GM12878 (cell line): ENCODE measurements around the gene FOXJ1. TPM values are rescaled to one million over a fixed set of nuclear protein-coding genes. Genes with fewer than 3 reads are reported as not detected.

Experiments used
- ATAC-seq: fragments of 200-7000 bp; cut with Tn5 transposase; 3 replicates; pipeline ENCODE4 v1.9.1; 2020; ENCODE audit warnings: mild to moderate bottlenecking, moderate library complexity
- BruUV-seq: library from RNA; stranded (reverse); fragments of 400-500 nt; replicated peaks from 2 replicates; lab custom pipeline; 2021; lab: Mats Ljungman, UMichigan
- CTCF ChIA-PET: fragments of 300-600 bp; sonication (Branson Sonifier 250); formaldehyde crosslinking; extraction: SDS; loops from one replicate; lab custom pipeline; 2021; ENCODE audit warnings: inconsistent platforms; lab: Yijun Ruan, JAX
- POLR2A ChIA-PET: fragments of 350-600 bp; formaldehyde crosslinking; extraction: SDS; loops from one replicate; lab custom pipeline; 2021; ENCODE audit warnings: inconsistent platforms; lab: Charles Lee
- RAD21 ChIA-PET: fragments of 300-600 bp; sonication (Branson Sonifier 250); formaldehyde crosslinking; loops from one replicate; lab custom pipeline; 2023; ENCODE audit warnings: antibody characterized with exemption; ENCODE audit not compliant: unreplicated experiment; lab: Charles Lee
- SMC1A ChIA-PET: fragments of 300-600 bp; sonication (Branson Sonifier 250); formaldehyde crosslinking; loops from one replicate; lab custom pipeline; 2023; ENCODE audit not compliant: unreplicated experiment, uncharacterized antibody; lab: Charles Lee
- DNase-seq: peaks from one replicate; pipeline ENCODE4 v3.0.0-alpha.2; 2011; ENCODE audit warnings: low read depth, low spot score
- FAIRE-seq: peaks from 3 replicates; lab custom pipeline; 2011; peaks lifted over from hg19 to GRCh38; lab: Jason Lieb, UNC
- H2AFZ ChIP-seq: 2 replicates; pipeline ENCODE4 v1.6.0; 2011; ENCODE audit warnings: low read depth, low read length, control low read depth; ENCODE audit not compliant: control insufficient read depth
- H3K27ac ChIP-seq: 2 replicates; pipeline ENCODE4 v1.5.1; 2011; ENCODE audit warnings: control low read depth; ENCODE audit not compliant: control insufficient read depth, insufficient read depth
- H3K27me3 ChIP-seq, 2 experiments: replicated peaks in 1 of 2; 2 replicates each; pipeline versions ENCODE4 v1.6.0 to v1.6.1; 2011; ENCODE audit warnings: low read length in 1 of 2; ENCODE audit not compliant: control insufficient read depth in 2 of 2, insufficient read depth in 2 of 2
- H3K36me3 ChIP-seq, 2 experiments: 2 replicates each; pipeline ENCODE4 v1.5.1; 2011; ENCODE audit warnings: low read length in 1 of 2; ENCODE audit not compliant: control insufficient read depth in 2 of 2, insufficient read depth in 2 of 2
- H3K4me1 ChIP-seq: 2 replicates; pipeline ENCODE4 v1.6.1; 2011; ENCODE audit warnings: mild to moderate bottlenecking, low read length, moderate library complexity, mixed read lengths; ENCODE audit not compliant: control insufficient read depth, insufficient read depth
- H3K4me2 ChIP-seq: 2 replicates; pipeline ENCODE4 v1.6.0; 2011; ENCODE audit warnings: control low read depth; ENCODE audit not compliant: control insufficient read depth, insufficient read depth
- H3K4me3 ChIP-seq: fragments of 200-600 bp; sonication (generic); 2 replicates; pipeline ENCODE4 v1.5.1; 2016
- H3K79me2 ChIP-seq: 2 replicates; pipeline ENCODE4 v1.6.0; 2011; ENCODE audit warnings: low read length; ENCODE audit not compliant: control insufficient read depth, insufficient read depth
- H3K9ac ChIP-seq: 2 replicates; pipeline ENCODE4 v1.8.0; 2011; ENCODE audit warnings: low read length, control low read depth, mixed read lengths; ENCODE audit not compliant: control insufficient read depth, insufficient read depth
- H3K9me3 ChIP-seq: replicated peaks from 3 replicates; pipeline ENCODE4 v1.5.1; 2011; ENCODE audit warnings: mild to moderate bottlenecking, low read length; ENCODE audit not compliant: control insufficient read depth, insufficient read depth
- H4K20me1 ChIP-seq: 2 replicates; pipeline ENCODE4 v1.6.0; 2011; ENCODE audit not compliant: control insufficient read depth, insufficient read depth
- BHLHE40 ChIP-seq, 2 experiments: fragments of 450-650 bp in 1 of 2; IDR thresholded peaks; 2 replicates each; pipeline ENCODE4 v1.6.1; 2011 to 2017; ENCODE audit warnings: low read depth in 2 of 2, borderline replicate concordance in 1 of 2, improper control_type of control experiment in 1 of 2, low read length in 1 of 2, mild to moderate bottlenecking in 1 of 2
- BRCA1 ChIP-seq: IDR thresholded peaks from 2 replicates; pipeline ENCODE4 v1.6.1; 2011; ENCODE audit warnings: low read depth, low read length, improper control_type of control experiment
- CREB1 ChIP-seq: IDR thresholded peaks from 2 replicates; pipeline ENCODE4 v1.6.1; 2012; ENCODE audit warnings: low read depth, mild to moderate bottlenecking, inconsistent platforms
- MXI1 ChIP-seq: fragments of 150-350 bp; IDR thresholded peaks from 2 replicates; pipeline ENCODE4 v1.6.1; 2011; ENCODE audit warnings: low read depth, mild to moderate bottlenecking, inconsistent platforms, low read length, improper control_type of control experiment
- NFYA ChIP-seq: IDR thresholded peaks from 2 replicates; pipeline ENCODE4 v1.6.1; 2011; ENCODE audit warnings: low read depth, mild to moderate bottlenecking, low read length, improper control_type of control experiment, borderline replicate concordance
- PAX8 ChIP-seq: fragments of 450-650 bp; IDR thresholded peaks from 2 replicates; pipeline ENCODE4 v1.6.1; 2017; ENCODE audit warnings: mild to moderate bottlenecking, moderate library complexity
- POLR2AphosphoS2 ChIP-seq: IDR thresholded peaks from 2 replicates; pipeline ENCODE4 v1.6.1; 2011; ENCODE audit warnings: low read depth, mild to moderate bottlenecking, low read length, improper control_type of control experiment, moderate library complexity
- SMARCA5 ChIP-seq: fragments of 450-650 bp; IDR thresholded peaks from 2 replicates; pipeline ENCODE4 v1.6.1; 2017; ENCODE audit warnings: mild to moderate bottlenecking
- SRF ChIP-seq, 2 experiments: IDR thresholded peaks; 2 replicates each; pipeline ENCODE4 v1.6.1; 2011; ENCODE audit warnings: low read depth in 2 of 2, low read length in 2 of 2, mild to moderate bottlenecking in 1 of 2, moderate library complexity in 1 of 2
- ZNF24 ChIP-seq: fragments of 450-650 bp; IDR thresholded peaks from 2 replicates; pipeline ENCODE4 v1.6.1; 2017; ENCODE audit warnings: antibody characterized with exemption, mild to moderate bottlenecking
- WGBS: methylation state at CpG from one replicate; pipeline ENCODE4 v1.1.6; 2016; ENCODE audit warnings: low lambda C conversion rate; ENCODE audit not compliant: insufficient replicate concordance, insufficient coverage; ENCODE audit errors: missing lambda C conversion rate; 5-methylcytosine and 5-hydroxymethylcytosine counted together
- in situ Hi-C: fragments of 300-500 bp; cut with MboI; formaldehyde crosslinking; loops from 9 replicates; pipeline ENCODE4 v1.14.3; 2018; ENCODE audit warnings: mixed read lengths
- intact Hi-C: fragments of 100-400 bp; cut with micrococcal nuclease; formaldehyde crosslinking; loops from one replicate; pipeline ENCODE4 v1.14.2; 2022; ENCODE audit not compliant: unreplicated experiment
- polyA plus RNA-seq, 11 experiments: library from polyadenylated mRNA; depleted of rRNA in 4 of 11; unstranded in 6 of 11; stranded (reverse) in 5 of 11; fragments of >200 nt; fragmentation: Nextera tagmentation in 4 of 11; fragmentation: Illumina TruSeq in 1 of 11; extraction: Ambion mirVana in 4 of 11; extraction: Trizol in 1 of 11; gene quantifications; 1 replicate in 1 of 11; 2 replicates in 10 of 11; pipeline versions ENCODE4 v1.2.1 to v1.2.3, GENCODE V29; 2011 to 2016; ENCODE audit warnings: inconsistent platforms in 2 of 11, missing spikeins in 2 of 11, low read depth in 1 of 11
- total RNA-seq, 4 experiments: library from RNA; depleted of rRNA in 3 of 4; stranded (reverse); fragments of >200 nt in 3 of 4; fragmentation: Illumina TruSeq in 1 of 4; extraction: Trizol in 1 of 4; gene quantifications; 2 replicates each; pipeline versions ENCODE4 v1.2.1 to v1.2.3, GENCODE V29; 2013 to 2021
- TF ChIP-seq, protein P1 (sequence below): fragments of 450-650 bp; IDR thresholded peaks from 2 replicates; pipeline ENCODE4 v1.6.1; 2016; ENCODE audit warnings: mild to moderate bottlenecking
- TF ChIP-seq, protein P2 (sequence below): fragments of 450-650 bp; IDR thresholded peaks from 2 replicates; pipeline ENCODE4 v1.6.1; 2016; ENCODE audit warnings: mild to moderate bottlenecking, moderate library complexity, borderline replicate concordance

FOXJ1 gene
- total and polyA plus RNA-seq, 10 of the 15 experiments (the other 5 are each of a cell fraction or from before 2014, with no cell fraction given), result not detected

DNA sequence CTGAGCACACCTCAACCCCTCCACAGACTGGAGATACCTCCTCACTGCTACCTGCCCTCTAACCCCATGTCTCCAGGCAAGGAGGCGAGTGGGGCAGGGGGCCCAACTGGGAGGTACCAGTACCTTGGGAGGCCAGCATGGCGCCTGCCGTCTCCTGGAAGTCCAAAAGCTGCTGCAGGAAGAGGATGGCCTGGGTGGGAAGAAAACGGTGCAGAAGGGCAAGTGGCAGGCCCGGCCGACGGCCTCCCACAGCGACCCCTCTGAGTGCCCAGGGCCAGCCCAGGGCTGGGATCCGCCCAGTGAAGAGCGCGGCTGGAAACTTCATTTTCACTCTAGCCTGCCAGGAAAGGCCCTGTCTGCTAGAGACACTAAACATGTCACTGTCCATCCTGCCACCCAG is 53.5 kb downstream of the FOXJ1 start:
- RAD21 ChIA-PET, result no interaction called here
- H3K9me3 ChIP-seq, result no peaks in the 10 kb centered on the region
- POLR2A ChIA-PET, result no interaction called here
- H3K79me2 ChIP-seq, result no peaks in the 10 kb centered on the region
- SMC1A ChIA-PET, result no interaction called here
- intact Hi-C loops (no loop called here), in situ Hi-C loops (no loop called here)
- no peak for DNase-seq
- no TSS peak for BruUV-seq
- no peak overlapping the region for H3K9ac ChIP-seq
- no peak for FAIRE-seq
- H3K4me1 ChIP-seq, result no peaks in the 10 kb centered on the region
- TF ChIP-seq CREB1, result no peak
- TF ChIP-seq, protein P1, sequence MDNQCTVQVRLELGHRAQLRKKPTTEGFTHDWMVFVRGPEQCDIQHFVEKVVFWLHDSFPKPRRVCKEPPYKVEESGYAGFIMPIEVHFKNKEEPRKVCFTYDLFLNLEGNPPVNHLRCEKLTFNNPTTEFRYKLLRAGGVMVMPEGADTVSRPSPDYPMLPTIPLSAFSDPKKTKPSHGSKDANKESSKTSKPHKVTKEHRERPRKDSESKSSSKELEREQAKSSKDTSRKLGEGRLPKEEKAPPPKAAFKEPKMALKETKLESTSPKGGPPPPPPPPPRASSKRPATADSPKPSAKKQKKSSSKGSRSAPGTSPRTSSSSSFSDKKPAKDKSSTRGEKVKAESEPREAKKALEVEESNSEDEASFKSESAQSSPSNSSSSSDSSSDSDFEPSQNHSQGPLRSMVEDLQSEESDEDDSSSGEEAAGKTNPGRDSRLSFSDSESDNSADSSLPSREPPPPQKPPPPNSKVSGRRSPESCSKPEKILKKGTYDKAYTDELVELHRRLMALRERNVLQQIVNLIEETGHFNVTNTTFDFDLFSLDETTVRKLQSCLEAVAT, result no peak
- TF ChIP-seq MXI1, result no peak
- no peak for TF ChIP-seq NFYA
- no peak for TF ChIP-seq BHLHE40 (IDR thresholded peaks at IDR 0.05; ENCODE audit: borderline replicate concordance in 1 of 2, low read depth in 2 of 2, low read length in 1 of 2)
- TF ChIP-seq SMARCA5, result no peak
- TF ChIP-seq ZNF24, result no peak
- TF ChIP-seq, protein P2, sequence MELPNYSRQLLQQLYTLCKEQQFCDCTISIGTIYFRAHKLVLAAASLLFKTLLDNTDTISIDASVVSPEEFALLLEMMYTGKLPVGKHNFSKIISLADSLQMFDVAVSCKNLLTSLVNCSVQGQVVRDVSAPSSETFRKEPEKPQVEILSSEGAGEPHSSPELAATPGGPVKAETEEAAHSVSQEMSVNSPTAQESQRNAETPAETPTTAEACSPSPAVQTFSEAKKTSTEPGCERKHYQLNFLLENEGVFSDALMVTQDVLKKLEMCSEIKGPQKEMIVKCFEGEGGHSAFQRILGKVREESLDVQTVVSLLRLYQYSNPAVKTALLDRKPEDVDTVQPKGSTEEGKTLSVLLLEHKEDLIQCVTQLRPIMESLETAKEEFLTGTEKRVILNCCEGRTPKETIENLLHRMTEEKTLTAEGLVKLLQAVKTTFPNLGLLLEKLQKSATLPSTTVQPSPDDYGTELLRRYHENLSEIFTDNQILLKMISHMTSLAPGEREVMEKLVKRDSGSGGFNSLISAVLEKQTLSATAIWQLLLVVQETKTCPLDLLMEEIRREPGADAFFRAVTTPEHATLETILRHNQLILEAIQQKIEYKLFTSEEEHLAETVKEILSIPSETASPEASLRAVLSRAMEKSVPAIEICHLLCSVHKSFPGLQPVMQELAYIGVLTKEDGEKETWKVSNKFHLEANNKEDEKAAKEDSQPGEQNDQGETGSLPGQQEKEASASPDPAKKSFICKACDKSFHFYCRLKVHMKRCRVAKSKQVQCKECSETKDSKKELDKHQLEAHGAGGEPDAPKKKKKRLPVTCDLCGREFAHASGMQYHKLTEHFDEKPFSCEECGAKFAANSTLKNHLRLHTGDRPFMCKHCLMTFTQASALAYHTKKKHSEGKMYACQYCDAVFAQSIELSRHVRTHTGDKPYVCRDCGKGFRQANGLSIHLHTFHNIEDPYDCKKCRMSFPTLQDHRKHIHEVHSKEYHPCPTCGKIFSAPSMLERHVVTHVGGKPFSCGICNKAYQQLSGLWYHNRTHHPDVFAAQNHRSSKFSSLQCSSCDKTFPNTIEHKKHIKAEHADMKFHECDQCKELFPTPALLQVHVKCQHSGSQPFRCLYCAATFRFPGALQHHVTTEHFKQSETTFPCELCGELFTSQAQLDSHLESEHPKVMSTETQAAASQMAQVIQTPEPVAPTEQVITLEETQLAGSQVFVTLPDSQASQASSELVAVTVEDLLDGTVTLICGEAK, result no peak
- no peak for TF ChIP-seq POLR2AphosphoS2
- TF ChIP-seq PAX8, result no peak
- TF ChIP-seq BRCA1, result no peak
- no peak for TF ChIP-seq SRF (IDR thresholded peaks at IDR 0.05; ENCODE audit: low read depth in 2 of 2, low read length in 2 of 2)
- TF ChIP-seq, all 136 proteins: peak for 0
- Histone ChIP-seq H4K20me1 (no peaks in the 10 kb centered on the region), H3K27ac (no peak overlapping the region), H3K27me3 (no peaks in the 10 kb centered on the region), H3K4me3 (no peak overlapping the region), H2AFZ (no peak overlapping the region), H3K4me2 (no peak overlapping the region), H3K36me3 (peaks cover 13 to 20% of the 10 kb centered on the region in 2 experiments; a peak in 3 of 4 replicates)
- CTCF ChIA-PET, result interaction anchor here (0.6 kb wide), 1 partner anchor 73 kb away, joined by 3 read pairs; no protein-coding TSS in a partner anchor
- no peak for ATAC-seq
- 91% methylated on average over 11 of the region's 11 CpGs for WGBS
